Mucosa of rectum (tissue), 2 donors: ENCODE measurements around the gene PRPF40A.

ENCODE experiments used
- H3K27ac ChIP-seq, 2 donors: one replicate each; pipeline ENCODE4 v1.7.0; 2013; ENCODE audit warnings: inconsistent platforms in 2 of 2, low read depth in 2 of 2, low read length in 2 of 2
- H3K27me3 ChIP-seq, 2 donors: one replicate each; pipeline ENCODE4 v1.7.0; 2013; ENCODE audit warnings: low read length in 2 of 2; ENCODE audit not compliant: control insufficient read depth in 2 of 2, insufficient read depth in 2 of 2
- H3K36me3 ChIP-seq, 2 donors: one replicate each; pipeline ENCODE4 v1.7.0; 2013; ENCODE audit warnings: low read length in 2 of 2; ENCODE audit not compliant: control insufficient read depth in 2 of 2, insufficient read depth in 2 of 2
- H3K4me1 ChIP-seq, 2 donors: one replicate each; pipeline ENCODE4 v1.7.0; 2013; ENCODE audit warnings: low read length in 2 of 2, mild to moderate bottlenecking in 1 of 2; ENCODE audit not compliant: control insufficient read depth in 2 of 2, insufficient read depth in 2 of 2
- H3K4me3 ChIP-seq, 2 donors: one replicate each; pipeline ENCODE4 v1.7.0; 2013; ENCODE audit warnings: low read length in 2 of 2
- H3K9ac ChIP-seq, 2 donors: one replicate each; pipeline ENCODE4 v1.7.0; 2013; ENCODE audit warnings: low read length in 2 of 2, low read depth in 1 of 2, mild to moderate bottlenecking in 1 of 2
- H3K9me3 ChIP-seq, 2 donors: one replicate each; pipeline ENCODE4 v1.7.0; 2013; ENCODE audit warnings: low read length in 2 of 2; ENCODE audit not compliant: control insufficient read depth in 2 of 2
- donor health status: healthy.
- donor health status: Normal muscosa, but diverticular disease.

PRPF40A gene

GRCh38 chr2:152611458-152612231 lies 105.6 kb downstream of the PRPF40A start:
- Histone ChIP-seq H3K4me1 (peaks cover 6 to 10% of the 10 kb centered on the region in 2 donors), H3K9me3 (no peaks in the 10 kb centered on the region), H3K36me3 (no peaks in the 10 kb centered on the region), H3K27ac (peak overlapping the region; percentile 26 to 38), H3K9ac (no peak overlapping the region), H3K4me3 (no peak overlapping the region), H3K27me3 (no peaks in the 10 kb centered on the region)

- Histone ChIP-seq H3K27me3 (no peaks in the 10 kb centered on the region), H3K9ac (no peak overlapping the region), H3K4me3 (no peak overlapping the region), H3K4me1 (peaks cover 6 to 10% of the 10 kb centered on the region in 2 donors), H3K27ac (no peak overlapping the region), H3K36me3 (no peaks in the 10 kb centered on the region), H3K9me3 (no peaks in the 10 kb centered on the region)
These were observed 107.6 kb downstream of the PRPF40A start for GRCh38 chr2:152609699-152610098.

- Histone ChIP-seq H3K27ac (no peak overlapping the region), H3K9ac (no peak overlapping the region), H3K4me1 (peaks cover 6 to 10% of the 10 kb centered on the region in 2 donors), H3K36me3 (no peaks in the 10 kb centered on the region), H3K4me3 (no peak overlapping the region), H3K9me3 (no peaks in the 10 kb centered on the region), H3K27me3 (no peaks in the 10 kb centered on the region)
These were observed 108.1 kb downstream of the PRPF40A start for GRCh38 chr2:152609154-152609553.

- Histone ChIP-seq H3K4me3 (no peak overlapping the region), H3K27me3 (no peaks in the 10 kb centered on the region), H3K9ac (no peak overlapping the region), H3K9me3 (no peaks in the 10 kb centered on the region), H3K4me1 (peaks cover 6 to 10% of the 10 kb centered on the region in 2 donors), H3K36me3 (no peaks in the 10 kb centered on the region), H3K27ac (no peak overlapping the region)
These were observed 109.4 kb downstream of the PRPF40A start for GRCh38 chr2:152607793-152608300.

GRCh38 chr2:152606941-152607340 lies 110.3 kb downstream of the PRPF40A start:
- H3K36me3 ChIP-seq, result no peaks in the 10 kb centered on the region
- H3K27me3 ChIP-seq, result no peaks in the 10 kb centered on the region
- no peak overlapping the region for H3K9ac ChIP-seq
- no peaks in the 10 kb centered on the region for H3K9me3 ChIP-seq
- H3K4me1 ChIP-seq, result peaks cover 5 to 6% of the 10 kb centered on the region in 2 donors
- H3K27ac ChIP-seq, result no peak overlapping the region
- H3K4me3 ChIP-seq, result no peak overlapping the region

GRCh38 chr2:152606081-152606480 lies 111.2 kb downstream of the PRPF40A start:
- Histone ChIP-seq H3K9ac (no peak overlapping the region), H3K9me3 (no peaks in the 10 kb centered on the region), H3K4me1 (no peaks in the 10 kb centered on the region), H3K27ac (no peak overlapping the region), H3K36me3 (no peaks in the 10 kb centered on the region), H3K4me3 (no peak overlapping the region), H3K27me3 (no peaks in the 10 kb centered on the region)

GRCh38 chr2:152603166-152603565 lies 114.1 kb downstream of the PRPF40A start:
- Histone ChIP-seq H3K4me3 (no peak overlapping the region), H3K9me3 (no peaks in the 10 kb centered on the region), H3K27me3 (no peaks in the 10 kb centered on the region), H3K4me1 (no peaks in the 10 kb centered on the region), H3K27ac (no peak overlapping the region), H3K9ac (no peak overlapping the region), H3K36me3 (no peaks in the 10 kb centered on the region)

GRCh38 chr2:152602750-152603149 lies 114.5 kb downstream of the PRPF40A start:
- Histone ChIP-seq H3K36me3 (no peaks in the 10 kb centered on the region), H3K27ac (no peak overlapping the region), H3K4me1 (no peaks in the 10 kb centered on the region), H3K4me3 (no peak overlapping the region), H3K9ac (no peak overlapping the region), H3K27me3 (no peaks in the 10 kb centered on the region), H3K9me3 (no peaks in the 10 kb centered on the region)
